NCI-H2196 treated with DMSO at 0.1 percent for 48 hours (cell line): ENCODE data around the gene NCKIPSD.

ENCODE experiments used
- DNase-seq: peaks from one replicate; lab custom pipeline; 2025; ENCODE audit not compliant: unreplicated experiment; lab: John Stamatoyannopoulos, UW

NCKIPSD gene

DNA sequence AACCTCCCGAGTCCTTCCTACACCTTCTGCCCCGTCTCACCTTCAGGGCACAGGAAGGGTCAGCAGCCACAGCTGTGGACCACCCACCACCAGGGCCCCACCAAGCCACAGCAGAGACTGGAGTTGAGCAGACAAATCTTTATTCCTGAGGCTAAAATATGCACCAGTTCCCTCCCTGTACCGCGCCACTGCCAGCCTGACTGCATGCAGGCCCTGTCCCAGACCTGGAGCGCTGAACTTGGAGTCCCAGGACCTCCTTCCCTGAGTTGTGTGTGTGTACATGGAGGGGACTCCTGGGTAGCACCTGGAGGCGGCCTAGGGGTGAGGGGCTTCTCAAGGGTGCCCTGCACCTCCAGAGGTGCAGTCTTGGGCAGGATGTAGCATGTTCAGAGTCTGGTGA is 60.1 kb downstream of the NCKIPSD start:
- DNase-seq: no peak

GRCh38 chr3:48624767-48625166 is 60.9 kb downstream of the NCKIPSD start:
- DNase-seq: no peak

DNA sequence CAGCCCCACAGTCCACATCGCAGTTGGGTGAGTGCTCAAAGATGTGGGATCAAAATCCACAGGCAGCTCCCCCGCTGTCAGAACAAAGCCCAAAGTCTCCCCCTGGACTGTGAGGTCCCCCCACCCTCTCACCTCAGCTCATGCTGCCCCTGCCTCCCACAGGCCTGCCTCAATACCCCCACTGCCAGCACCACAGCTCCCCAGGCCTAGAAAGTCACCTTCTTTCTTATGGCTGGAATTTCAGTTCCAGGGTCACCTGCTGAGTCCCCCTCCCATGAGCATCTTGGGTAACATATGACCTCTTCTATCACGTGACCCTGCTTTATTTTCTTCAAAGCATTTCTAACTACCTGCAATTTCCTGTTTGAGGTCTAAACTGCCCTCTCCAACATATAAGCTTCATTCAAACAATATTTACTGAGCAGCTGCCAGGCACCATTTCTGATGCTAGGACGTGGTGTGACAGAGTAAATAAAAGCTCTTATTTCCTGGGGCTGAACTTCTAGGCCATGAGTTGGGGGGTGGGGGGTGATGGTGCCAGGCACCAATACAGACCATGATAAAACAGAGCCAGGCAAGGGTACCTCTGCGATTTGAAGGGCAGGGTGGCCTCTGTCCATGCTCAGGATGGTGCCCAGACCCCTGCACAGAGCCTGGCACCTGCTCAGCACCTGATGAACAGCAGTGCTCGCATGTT is 61.7 kb downstream of the NCKIPSD start:
- peak; percentile 48 for DNase-seq
